ENCODE results near the gene CCND2.

DNA sequence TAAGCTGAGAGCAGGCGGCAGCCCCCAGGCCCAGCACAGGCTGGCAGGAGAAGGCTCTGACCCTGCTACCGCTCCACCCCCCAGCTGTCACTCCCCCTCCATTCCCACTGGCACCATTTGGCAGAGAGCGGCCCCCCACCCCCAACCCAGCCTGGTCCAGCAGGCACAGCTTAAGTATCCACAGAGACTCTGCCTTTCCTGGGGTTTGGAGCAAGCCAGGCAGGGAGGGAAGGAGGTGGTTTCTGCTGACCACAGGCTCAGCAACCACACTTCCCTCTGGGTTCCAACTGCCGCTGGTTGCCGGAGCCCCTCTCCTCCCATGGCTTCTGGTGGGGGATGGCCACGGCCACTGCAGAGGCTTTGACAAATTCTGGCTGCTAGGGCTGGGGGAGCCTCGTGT, 30.5 kb upstream of the CCND2 start:
- TF ChIP-seq, protein P1, sequence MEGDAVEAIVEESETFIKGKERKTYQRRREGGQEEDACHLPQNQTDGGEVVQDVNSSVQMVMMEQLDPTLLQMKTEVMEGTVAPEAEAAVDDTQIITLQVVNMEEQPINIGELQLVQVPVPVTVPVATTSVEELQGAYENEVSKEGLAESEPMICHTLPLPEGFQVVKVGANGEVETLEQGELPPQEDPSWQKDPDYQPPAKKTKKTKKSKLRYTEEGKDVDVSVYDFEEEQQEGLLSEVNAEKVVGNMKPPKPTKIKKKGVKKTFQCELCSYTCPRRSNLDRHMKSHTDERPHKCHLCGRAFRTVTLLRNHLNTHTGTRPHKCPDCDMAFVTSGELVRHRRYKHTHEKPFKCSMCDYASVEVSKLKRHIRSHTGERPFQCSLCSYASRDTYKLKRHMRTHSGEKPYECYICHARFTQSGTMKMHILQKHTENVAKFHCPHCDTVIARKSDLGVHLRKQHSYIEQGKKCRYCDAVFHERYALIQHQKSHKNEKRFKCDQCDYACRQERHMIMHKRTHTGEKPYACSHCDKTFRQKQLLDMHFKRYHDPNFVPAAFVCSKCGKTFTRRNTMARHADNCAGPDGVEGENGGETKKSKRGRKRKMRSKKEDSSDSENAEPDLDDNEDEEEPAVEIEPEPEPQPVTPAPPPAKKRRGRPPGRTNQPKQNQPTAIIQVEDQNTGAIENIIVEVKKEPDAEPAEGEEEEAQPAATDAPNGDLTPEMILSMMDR (IDR thresholded peaks at IDR 0.05; ENCODE audit: low read depth, low read length) = no peak
- TF ChIP-seq POLR2A (IDR thresholded peaks at IDR 0.05; ENCODE audit: extremely low read depth, insufficient read length) = no peak
- TF ChIP-seq, protein P2, sequence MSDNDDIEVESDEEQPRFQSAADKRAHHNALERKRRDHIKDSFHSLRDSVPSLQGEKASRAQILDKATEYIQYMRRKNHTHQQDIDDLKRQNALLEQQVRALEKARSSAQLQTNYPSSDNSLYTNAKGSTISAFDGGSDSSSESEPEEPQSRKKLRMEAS (IDR thresholded peaks at IDR 0.05; ENCODE audit: low read depth, low read length) = no peak
- TF ChIP-seq MYC (IDR thresholded peaks at IDR 0.05; ENCODE audit: low read depth, low read length) = peak; percentile 52; the same call in 1 of the 2 replicates
